GM19438 (cell line): ENCODE data around the gene USP27X.

Experiments used
- ATAC-seq: cut with Tn5 transposase; IDR thresholded peaks from one replicate; pipeline ENCODE4 v1.9.1; 2021; ENCODE audit warnings: low read depth; ENCODE audit not compliant: unreplicated experiment

Gene USP27X

DNA sequence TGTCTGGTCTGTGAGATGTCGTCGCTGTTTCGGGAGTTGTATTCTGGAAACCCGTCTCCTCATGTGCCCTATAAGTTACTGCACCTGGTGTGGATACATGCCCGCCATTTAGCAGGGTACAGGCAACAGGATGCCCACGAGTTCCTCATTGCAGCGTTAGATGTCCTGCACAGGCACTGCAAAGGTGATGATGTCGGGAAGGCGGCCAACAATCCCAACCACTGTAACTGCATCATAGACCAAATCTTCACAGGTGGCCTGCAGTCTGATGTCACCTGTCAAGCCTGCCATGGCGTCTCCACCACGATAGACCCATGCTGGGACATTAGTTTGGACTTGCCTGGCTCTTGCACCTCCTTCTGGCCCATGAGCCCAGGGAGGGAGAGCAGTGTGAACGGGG lies 1.4 kb downstream of the USP27X start:
- no peak for ATAC-seq

DNA sequence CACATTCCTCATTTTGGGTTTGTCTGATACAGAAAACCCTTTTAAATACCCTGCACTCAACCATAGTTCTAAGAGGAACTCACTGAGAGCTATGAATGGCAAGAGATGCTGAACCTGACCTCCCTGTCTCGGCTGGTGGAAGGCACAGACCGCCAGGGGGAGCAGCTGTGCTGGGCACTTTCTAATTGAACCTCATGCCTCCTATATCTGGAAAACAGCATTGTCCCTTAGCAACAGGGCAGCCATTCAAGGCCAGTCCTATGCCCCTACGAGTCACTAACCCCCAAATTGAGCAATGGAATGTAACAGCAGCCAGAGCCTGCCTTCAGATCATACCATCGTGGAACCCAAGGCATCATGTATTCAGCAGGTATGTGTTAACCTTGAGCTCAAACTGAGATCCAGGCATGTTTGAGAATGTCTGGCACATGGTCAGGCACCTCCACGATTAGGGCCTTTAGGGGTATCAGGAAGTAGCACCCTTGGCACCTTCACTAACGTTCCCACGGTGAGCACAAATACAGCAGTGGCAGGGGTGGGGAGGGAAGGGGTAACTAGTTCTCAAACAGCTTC lies 5.1 kb downstream of the USP27X start:
- ATAC-seq: no peak

DNA sequence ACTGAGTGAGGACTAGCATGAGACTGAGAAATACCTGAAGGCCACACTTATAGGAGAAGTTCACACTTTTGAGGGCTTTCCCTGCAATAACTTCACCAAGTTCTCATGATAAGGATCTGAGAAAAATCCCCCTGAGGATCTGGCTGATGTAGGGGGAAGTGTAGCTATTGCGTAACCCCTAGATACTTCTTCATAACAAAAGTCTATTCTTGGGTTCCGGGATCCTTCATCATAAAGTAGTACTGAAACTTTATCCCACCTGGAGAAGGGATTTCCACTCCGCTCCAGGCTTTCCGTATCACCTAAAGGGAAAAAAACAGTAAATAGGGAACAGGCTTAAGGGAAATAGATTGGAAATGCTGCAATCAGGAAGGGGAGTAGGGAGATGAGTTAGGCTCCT lies 13.3 kb downstream of the USP27X start:
- ATAC-seq: no peak

GRCh38 chrX:49896951-49897350 lies 17.7 kb downstream of the USP27X start:
- no peak for ATAC-seq

DNA sequence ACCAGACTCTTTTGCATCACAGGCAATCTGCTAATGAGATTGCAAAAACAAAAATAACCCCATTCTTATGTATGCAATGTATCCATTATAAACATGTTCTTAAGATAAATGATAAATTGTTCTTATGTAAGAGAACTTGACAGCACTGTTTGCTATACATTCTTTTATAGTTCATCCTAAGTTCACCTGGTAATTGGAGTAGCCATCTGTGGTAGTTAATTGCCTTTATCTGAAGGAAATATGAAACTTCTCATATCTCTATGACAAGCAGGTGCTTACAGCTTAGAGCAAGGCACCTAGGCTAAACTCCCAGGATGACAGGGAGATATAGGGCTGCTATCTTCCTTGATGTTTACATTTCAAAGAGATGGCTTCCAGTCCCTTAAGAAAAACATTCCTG lies 21.8 kb downstream of the USP27X start:
- ATAC-seq: no peak

DNA sequence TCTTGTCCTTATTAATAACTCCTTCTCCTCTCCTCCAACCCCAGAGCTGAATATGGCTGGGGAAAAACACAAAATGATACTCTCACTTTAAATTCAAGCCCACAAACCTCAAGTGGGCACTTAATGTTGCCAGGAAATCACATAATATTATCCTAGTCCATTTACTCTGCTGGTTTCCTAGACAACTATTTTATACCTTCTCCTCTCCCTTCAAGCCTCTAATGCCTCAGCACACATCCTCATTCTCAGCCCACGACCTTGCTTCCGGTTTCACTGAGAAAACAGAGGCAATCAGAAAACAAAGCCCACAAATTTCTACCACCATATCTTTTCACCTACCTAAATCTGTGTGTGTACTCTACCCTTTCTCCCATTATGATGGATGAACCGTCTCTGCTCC lies 31.1 kb downstream of the USP27X start:
- ATAC-seq: no peak

DNA sequence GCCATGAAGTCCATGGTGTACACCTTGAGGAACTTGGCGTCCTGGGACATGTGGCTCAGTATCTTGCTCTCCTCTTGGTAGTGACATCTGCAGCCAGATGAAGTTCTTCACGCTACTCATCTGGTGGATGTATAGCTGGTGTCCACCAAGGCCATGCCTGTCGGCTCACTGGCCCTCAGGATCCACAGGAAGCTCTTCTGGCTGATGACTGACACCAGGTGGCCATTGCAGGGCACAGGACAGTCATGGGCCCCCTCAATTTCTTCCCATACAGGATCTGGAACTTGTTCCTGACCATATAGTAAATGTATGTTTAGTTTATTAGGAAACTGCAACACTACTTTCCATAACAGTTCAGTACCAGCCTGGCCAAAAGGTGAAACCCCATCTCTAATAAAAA lies 32.8 kb downstream of the USP27X start:
- ATAC-seq: no peak

DNA sequence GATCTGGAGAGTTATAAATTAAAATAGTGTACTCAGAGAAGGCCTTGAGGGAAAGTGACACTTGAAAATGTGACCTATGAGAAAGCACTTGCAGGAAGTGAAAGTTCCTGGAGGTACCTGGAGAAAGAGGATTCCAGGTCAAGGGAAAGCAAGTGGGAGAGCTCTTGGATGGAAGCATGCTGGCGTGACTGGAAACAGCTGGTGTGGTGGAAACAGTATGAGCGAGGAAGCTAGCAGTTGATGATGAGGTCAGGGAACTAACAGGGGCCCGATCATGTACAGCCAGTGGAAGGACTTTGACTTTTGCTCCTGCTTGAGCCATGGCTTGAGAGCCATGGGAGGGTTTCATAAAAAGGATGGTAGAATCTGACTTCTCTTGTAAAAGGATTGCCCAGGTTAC lies 33.6 kb downstream of the USP27X start:
- ATAC-seq: no peak

- ATAC-seq: peak; percentile 77
Measured at GRCh38 chrX:49915361-49916222, 36.3 kb downstream of the USP27X start.

DNA sequence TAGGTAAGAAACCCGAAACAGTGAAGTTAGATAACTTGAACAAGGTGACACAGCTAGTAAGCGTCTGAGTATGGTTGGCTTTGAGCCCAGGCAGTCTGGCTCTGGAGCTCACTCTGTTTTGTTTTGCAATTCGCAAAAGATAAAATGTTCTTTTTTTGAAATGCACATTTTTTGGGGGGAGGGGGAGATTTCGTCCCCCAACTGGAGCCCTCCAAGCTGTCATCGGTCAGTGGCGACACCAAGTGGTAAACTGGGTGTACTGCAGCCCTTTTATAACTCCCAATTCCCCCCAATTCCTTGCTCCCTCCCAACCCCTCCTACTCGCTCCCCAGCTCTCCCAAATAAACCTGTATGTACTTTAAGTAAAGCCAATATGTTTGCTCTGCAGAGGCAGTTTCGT lies 40.3 kb downstream of the USP27X start:
- no peak for ATAC-seq

DNA sequence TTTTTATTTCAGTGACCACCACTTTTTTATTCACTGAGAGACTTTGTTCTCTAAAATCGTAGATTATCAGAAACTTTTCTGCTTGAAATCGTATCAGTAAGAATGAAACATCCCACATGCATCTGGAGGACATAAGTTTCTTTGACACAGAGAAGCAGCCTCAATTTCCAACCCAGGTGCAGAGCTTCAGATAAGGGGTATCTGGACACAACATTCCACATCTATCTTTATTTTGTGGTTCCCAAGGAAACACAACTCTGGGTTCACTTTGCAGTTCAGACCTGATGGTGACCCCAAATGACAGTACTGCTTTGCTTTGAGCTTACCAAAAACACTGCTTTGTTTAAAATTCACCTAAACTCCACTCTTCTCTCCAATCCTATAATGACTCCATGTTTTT lies 41.8 kb downstream of the USP27X start:
- no peak for ATAC-seq

- ATAC-seq: peak; percentile 89
Measured at GRCh38 chrX:49922291-49923241, 43.3 kb downstream of the USP27X start, which contains the start of gene CLCN5. Gene CLCN5 (plus strand): TSS chrX:49922596. CDS start chrX:49925299, 2,703 bp downstream.

DNA sequence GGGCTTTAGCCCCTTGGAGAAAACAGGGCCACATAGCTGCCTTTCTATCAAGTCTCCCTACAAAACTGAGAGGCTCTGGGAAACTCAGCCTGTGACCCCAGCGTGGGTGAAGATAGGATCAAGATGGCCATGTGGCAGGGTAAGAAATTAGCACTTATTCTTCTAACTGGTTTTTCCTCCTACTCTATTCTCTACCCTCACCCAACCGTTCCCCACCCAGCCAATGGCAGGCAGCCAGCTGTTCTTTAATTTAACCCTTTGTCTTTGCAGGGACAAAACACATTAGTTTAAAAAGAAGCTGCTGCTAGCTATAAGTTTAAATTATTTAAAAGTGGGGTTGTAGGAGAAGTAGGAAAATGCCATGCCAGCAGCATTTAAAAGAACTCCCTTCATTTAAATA lies 45.9 kb downstream of the USP27X start:
- no peak for ATAC-seq

DNA sequence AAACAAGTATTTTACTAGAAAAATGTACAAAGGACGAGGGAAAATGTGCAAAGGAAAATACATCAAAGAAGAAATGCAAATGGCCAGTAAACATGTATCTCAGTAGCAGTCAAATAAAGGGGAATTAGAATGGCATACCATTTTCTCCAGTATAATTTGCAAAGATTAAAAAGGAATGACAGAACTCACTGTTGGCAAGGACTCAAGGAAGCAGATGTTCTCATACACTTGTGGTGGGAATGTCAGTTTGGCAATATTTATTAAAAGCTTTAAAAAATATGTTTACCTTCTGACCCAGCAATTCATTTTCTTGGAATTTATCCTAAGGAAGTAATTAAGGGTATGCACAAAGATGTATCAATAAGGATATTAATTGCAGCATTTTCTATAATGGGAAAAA lies 50.8 kb downstream of the USP27X start:
- ATAC-seq: no peak
